Raji (cell line): ENCODE data around the gene CPB2.

ENCODE experiments used
- POLR2A ChIP-seq: IDR thresholded peaks from 2 replicates; pipeline ENCODE4 v1.6.1; 2011; ENCODE audit warnings: low read depth, low read length, control low read depth; ENCODE audit not compliant: insufficient read depth

Gene CPB2

DNA sequence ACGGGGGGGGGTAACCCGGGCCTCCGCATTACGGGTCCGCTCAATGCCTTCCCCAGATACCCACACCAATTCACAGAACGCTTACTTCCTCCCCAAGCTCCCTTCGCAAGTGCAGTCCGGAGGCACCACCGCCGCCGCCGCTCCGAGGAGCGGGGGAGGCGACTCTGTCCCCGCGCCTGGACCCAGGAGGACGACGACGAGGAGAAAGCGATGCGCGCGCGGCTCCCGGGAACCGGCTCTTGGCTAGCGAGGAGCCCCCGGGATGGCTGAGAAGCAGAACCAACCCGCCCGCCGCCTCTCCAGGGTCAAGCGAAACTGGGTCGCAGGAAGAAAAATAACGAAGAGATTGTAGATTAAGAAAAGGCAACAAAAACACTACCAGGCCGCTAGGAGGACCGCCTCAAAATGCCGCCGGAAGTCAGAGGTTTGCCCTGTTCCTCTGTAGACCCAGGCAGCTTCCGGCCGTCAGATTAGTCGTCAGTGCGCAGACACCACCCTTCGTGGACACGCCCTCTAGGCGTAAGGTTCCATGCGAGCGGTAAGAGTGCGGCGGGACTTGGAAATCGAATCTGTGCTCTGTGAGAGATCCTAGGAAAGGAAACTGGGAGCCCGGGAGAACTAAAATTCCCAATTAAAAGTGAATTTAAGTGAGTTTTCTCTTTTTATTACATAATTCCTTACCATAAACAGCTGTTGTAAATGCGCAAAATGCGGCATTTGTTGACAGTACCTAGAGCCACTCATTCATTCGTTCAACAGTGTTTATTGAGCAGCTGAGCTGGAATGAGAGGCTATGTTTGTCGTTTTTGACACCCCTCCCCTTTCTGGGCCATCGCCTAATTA, 52.3 kb downstream of the CPB2 start, which contains the start of gene ZC3H13:
Gene ZC3H13 (minus strand): TSS at position 428 of the 843 bp plus-strand sequence. CDS start 7,239 bp downstream, outside the sequence.
- TF ChIP-seq POLR2A, result peak; percentile 93

DNA sequence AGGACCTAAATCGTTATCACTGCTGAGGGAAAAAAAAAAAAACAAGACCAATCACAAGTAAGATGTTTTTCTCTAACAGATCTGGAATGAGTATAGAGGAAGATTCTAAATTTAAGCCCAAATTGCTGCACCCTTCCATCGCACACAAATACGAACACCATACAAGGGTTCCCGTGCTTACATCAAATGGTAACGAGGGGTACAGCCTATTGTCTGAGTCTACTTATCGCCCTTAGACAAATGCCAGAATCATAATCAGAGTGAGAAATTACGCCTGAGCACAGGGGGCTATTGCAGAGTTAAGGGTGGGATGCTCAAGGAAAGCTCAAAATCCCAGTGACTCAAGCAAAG, 52.9 kb downstream of the CPB2 start:
- TF ChIP-seq POLR2A, result no peak

DNA sequence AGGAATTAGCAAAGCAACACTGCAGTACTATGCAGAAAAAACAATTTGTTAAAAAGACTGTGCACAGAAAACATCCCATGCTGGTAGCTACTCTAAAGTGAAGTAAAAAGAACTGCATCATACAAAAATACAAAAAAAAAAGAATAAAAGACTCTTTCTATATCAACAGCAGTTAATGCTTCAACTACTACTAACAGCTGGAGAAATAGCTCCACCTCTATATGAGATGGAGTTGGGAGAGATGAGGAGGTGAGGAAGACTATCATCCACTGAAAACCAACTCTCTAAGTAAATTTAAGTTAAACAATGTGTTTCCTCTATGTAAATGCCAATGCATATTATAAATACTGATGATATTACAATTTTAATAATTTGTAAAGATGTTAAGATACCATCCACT, 54.1 kb downstream of the CPB2 start:
- no peak for TF ChIP-seq POLR2A

DNA sequence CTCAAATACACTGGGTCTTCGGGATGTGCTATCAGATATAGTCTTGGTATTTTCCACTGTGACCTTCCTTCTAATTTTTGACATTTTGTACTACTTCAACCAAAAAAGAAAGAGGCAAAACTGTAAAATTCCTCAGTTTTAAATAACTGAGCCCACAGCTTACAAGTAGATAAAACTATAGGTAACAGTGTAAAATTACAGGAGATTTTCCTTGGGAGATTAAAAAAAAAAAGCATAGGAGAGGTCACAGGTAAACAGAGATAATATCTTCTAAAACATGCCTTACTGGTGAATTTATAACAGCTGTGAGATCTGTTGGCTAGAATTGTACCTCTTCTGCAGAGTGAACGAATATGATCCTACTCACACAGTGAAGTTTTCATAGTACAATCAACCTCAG, 59.4 kb downstream of the CPB2 start:
- no peak for TF ChIP-seq POLR2A

DNA sequence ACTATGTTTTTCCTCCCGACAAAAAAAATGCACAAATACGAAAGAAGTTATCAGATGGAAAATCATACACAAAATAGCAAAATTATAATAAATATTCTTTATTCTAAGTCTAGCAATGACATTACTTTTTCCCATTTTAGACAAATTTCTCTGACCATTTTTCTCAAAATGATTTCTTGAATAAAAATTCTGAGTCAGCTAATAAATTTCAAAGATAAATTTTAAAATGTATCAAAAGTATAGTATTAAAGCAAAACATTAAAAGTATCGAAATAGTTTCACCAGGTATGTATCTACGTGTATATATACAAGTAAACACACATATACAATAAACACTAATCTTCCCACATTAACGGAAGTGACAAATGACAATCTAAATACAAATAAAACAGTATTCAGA, 61.2 kb downstream of the CPB2 start:
- TF ChIP-seq POLR2A, result no peak

DNA sequence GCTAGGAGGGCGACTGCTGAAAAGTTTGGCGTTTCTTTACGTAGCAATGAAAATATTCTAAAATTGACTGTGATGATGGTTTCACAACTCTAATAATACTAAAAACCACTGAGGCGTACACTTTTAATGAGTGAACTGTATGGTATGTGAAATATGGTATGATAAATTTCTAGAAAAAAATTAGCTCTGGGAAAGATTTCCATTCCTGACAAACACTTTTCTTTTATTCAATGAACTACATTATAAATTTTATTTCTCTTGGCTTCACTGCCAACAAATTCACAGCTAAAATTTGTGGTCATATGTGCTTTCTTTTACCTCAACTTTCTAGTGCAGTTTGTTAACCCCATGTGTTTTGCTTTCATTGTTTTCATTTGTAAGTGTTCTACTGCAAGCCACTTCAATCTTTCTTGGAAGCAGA, 63.4 kb downstream of the CPB2 start:
- no peak for TF ChIP-seq POLR2A

DNA sequence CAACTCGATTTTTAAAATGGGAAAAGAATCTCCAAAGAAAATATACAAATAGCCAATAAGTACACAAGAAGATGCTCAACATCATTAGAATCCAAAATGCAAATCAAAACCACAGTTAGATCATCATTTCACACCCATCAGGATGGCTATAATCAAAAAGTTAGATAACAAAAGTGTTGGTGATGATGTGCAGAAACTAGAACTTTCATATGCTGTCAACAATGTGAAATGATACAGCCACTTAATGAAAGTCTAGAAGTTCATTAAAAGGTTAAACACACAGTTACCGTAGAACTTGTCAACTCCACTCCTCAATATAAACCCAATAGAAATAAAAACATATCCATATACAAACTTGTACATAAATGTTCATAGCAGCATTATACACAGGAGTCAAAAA, 64.1 kb downstream of the CPB2 start:
- TF ChIP-seq POLR2A, result no peak

DNA sequence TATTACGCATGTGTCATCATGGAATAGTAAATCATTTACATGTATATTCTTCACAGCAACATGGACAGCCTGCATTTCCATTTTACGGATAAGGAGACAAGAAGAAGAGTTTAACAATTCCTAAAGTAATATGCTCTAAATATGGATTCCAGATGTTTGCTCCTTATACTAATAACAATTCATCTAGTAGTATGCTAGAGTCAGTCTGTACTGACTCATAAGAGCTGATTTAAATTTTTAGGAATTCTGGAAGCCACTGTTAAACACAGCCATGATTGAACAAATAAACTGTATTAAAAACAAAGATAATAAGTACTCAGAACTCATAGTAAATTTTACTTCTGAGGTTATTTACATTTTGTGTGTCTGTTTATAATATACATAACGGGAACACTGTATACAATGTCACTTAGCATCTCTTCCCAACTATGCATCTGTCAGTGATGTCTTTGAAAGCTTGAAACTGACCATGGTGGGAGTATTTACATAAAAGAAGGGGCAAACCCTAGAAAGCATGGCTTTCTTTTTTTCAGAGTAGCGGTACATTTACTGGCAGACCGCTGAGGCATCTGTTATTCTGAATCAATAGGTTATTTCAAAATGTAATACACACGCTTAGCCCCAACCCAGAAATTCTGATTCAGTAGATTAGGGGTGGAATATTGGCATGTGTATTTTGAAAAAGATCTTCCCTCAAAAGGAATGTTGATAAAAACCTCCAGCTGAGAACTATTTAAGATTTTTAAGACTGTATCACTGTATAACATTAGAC, 65.2 kb downstream of the CPB2 start:
- TF ChIP-seq POLR2A, result no peak

DNA sequence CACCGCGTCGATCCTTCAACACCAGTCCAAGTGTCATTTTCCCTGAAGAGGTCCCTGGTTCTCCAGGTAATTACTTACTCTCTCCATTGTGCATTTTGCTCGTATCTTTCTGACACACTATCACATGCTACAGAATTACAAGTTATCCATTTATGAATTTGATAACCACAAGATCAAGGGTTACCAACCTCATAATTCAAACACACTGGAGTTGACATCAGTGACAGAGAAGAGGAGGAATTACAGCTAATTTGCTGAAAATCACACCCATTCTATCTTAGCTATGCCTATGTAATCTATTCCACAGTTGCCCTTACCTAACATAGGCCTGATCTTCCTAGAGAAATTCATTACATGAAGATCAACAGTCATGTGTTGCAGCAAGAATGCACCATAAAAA, 66.5 kb downstream of the CPB2 start:
- no peak for TF ChIP-seq POLR2A

GRCh38 chr13:46035066-46035465, 69.8 kb downstream of the CPB2 start:
- TF ChIP-seq POLR2A, result no peak

DNA sequence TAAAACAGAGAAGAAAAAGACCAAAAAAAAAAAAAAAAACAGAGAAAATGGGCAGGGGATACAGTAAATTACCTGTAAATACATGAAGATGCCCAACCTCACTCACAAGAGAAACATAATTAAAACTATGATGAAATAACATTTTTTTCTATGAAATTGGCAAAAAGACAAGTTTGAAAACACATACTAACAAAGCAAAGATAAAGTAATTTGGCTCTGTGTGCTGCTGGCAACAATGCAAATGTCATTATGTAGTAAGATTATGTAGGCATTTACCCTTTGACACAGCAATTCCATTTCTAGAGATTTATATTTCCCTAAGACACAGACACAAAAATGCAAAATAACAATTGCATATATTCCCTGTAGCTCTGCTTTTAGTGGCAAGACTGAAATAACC, 72.5 kb downstream of the CPB2 start:
- no peak for TF ChIP-seq POLR2A

GRCh38 chr13:46031581-46032263, 73.1 kb downstream of the CPB2 start:
- no peak for TF ChIP-seq POLR2A

DNA sequence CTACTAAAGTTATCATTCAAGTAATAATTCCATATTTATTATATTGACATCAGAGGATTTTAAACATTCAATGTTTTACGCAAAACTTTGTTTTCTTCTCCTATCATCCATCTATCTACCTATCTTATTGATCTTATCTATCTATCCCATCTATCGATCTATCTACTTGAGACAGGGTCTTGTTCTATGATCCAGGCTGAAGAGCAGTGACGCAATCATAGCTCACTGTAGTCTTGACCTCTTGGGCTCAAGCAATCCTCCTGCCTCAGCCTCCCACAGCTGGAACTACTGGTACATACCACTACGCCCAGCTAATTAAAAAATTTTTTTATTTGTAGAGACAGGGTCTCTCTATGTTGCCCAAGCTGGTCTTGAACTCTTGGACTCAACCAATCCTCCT, 79.7 kb downstream of the CPB2 start:
- TF ChIP-seq POLR2A, result no peak

DNA sequence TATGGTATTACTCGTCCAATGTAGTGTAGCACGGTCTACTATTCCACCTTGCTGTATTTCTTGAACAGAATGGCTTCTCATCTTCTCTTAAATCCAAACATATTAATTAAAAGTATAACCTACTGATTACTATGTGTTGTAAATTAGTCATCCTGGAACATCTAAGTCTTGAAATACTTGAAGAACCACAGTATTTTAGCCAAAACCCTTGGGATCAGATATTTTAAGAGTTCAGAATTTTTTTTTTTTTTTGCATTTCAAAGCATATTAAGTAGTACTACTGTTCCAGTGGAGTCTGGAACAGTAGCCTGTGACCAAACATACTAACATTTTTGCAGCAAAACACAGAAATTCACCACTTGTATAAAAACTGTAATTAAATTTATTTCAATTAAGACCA, 82.4 kb downstream of the CPB2 start:
- TF ChIP-seq POLR2A, result no peak

GRCh38 chr13:46016216-46016615, 88.6 kb downstream of the CPB2 start:
- TF ChIP-seq POLR2A, result no peak

DNA sequence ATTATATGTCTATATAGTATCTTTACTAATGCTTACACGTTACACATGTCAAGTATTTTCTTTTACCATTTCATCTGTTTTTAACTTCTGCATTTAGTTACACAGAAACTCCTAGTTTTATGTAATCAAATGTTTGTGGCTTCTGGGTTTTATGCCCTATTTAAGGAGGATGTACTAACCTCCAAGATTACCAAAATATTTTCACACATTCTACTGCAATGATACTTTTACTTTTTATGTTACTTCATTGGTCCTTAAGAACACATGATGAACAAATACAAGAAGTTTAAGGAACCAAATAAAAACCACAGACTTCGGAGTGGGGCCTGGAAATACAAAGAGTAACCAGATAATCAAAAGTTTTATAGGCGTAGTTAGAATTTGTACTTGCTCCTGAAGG, 89.5 kb downstream of the CPB2 start:
- TF ChIP-seq POLR2A, result no peak
